ENCODE results near the gene SLC66A1. TPM values are rescaled to one million over a fixed set of nuclear protein-coding genes. Genes with fewer than 3 reads are reported as not detected.
A peak's percentile ranks its signal among the peaks of the same experiment; 100 is the strongest.

The SLC66A1 gene
- total and polyA plus RNA-seq, 2 of the 13 experiments (the other 11 are each of a cell fraction or from before 2014, with no cell fraction given) = 15.4 to 18.9 TPM

DNA sequence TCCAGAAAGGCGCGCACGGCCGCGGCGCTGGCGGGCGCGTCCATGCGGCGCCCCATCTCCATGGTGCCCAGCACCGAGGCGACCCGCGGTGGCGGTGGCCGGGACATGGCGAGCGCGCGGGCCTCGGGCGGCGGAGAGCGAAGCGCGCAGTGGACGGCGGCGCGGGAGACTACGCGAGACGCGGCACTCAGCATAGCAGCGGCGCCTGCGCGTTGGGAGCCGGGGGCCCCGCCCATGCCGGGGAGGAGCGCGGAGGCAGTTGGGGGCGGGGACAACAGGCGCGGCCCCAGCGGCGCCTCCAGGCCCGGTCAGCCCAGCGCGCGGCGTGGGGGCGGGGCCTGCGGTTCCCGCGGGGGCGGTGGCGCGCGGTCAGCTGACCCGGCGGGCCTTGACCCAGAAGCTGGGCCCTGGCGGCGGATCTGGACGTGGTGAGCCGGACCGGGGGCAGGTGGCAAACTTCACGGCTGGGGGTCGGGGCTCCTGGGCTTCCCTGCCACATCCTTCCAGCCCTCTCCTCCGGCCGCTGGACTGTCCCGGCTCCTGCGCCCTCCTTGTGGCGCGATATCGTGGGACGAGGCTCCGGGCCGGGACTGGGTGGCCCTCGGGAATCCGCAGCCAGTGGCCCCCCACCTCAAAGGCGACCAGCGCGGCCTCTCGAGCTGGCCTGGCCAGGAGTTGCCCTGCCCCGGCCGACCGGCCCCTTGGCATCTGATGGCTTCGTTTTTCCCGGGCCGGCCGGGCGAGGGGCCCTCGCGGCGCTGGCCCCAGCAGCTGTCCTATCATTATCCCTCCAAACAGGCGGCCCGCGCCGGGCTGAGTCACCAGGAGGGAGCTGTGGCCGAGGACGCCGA is at the start of gene SLC66A1, which contains the start of gene AKR7A2 (continued):
- TF ChIP-seq JDP2 (CRISPR knock-in tag; IDR thresholded peaks at IDR 0.05; ENCODE audit: borderline replicate concordance) (0 out of 2 replicates have a peak, but pooled peaks have one; percentile 50), ZNF605 (CRISPR knock-in tag; IDR thresholded peaks at IDR 0.05) (peak; percentile 81), ZNF12 (CRISPR knock-in tag; IDR thresholded peaks at IDR 0.05) (no peak), ZNF891 (CRISPR knock-in tag; IDR thresholded peaks at IDR 0.05) (no peak; the same call in 1 of the 2 replicates), ZIK1 (CRISPR knock-in tag; IDR thresholded peaks at IDR 0.05; ENCODE audit: borderline replicate concordance, low read depth) (peak; percentile 85), KLF16 (CRISPR knock-in tag; IDR thresholded peaks at IDR 0.05) (peak in 1 of 2 experiments; percentile 56; a peak in 2 of 4 replicates), ZNF546 (CRISPR knock-in tag; conservative IDR thresholded peaks at IDR 0.05) (peak; percentile 52; the same call in 1 of the 2 replicates), E2F1 (CRISPR knock-in tag; IDR thresholded peaks at IDR 0.05) (no peak), ZHX2 (IDR thresholded peaks at IDR 0.05; ENCODE audit: low read depth) (no peak), ZHX2 (CRISPR knock-in tag; IDR thresholded peaks at IDR 0.05; ENCODE audit: borderline replicate concordance) (no peak), HES4 (CRISPR knock-in tag; IDR thresholded peaks at IDR 0.05; ENCODE audit: borderline replicate concordance) (peak; percentile 68; the same call in 1 of the 2 replicates), YEATS2 (CRISPR knock-in tag; IDR thresholded peaks at IDR 0.05; ENCODE audit: borderline replicate concordance) (peak; percentile 23; the same call in 1 of the 2 replicates), FLYWCH1 (CRISPR knock-in tag; IDR thresholded peaks at IDR 0.05) (no peak), RXRA (CRISPR knock-in tag; IDR thresholded peaks at IDR 0.05) (peak; percentile 60; the same call in 1 of the 2 replicates), SP5 (CRISPR knock-in tag; IDR thresholded peaks at IDR 0.05; ENCODE audit: borderline replicate concordance, low read depth) (peak; percentile 27; the same call in 1 of the 2 replicates), TRAFD1 (CRISPR knock-in tag; IDR thresholded peaks at IDR 0.05; ENCODE audit: borderline replicate concordance) (no peak), HNRNPH1 (optimal IDR thresholded peaks at IDR 0.05; ENCODE audit: low read depth, low read length) (no peak)
- TF ChIP-seq, protein P1, sequence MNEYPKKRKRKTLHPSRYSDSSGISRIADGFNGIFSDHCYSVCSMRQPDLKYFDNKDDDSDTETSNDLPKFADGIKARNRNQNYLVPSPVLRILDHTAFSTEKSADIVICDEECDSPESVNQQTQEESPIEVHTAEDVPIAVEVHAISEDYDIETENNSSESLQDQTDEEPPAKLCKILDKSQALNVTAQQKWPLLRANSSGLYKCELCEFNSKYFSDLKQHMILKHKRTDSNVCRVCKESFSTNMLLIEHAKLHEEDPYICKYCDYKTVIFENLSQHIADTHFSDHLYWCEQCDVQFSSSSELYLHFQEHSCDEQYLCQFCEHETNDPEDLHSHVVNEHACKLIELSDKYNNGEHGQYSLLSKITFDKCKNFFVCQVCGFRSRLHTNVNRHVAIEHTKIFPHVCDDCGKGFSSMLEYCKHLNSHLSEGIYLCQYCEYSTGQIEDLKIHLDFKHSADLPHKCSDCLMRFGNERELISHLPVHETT (CRISPR knock-in tag; conservative IDR thresholded peaks at IDR 0.05) = peak; percentile 29; the same call in 1 of the 2 replicates

All from HepG2 (cell line).